ENCODE measurements around the gene PACRG.

Gene PACRG

GRCh38 chr6:163293286-163293685 lies 565.5 kb downstream of the PACRG start:
- Mint-ChIP-seq H3K36me3 (no peaks in the 10 kb centered on the region), H3K9me3 (no peaks in the 10 kb centered on the region), H3K4me1 (no peaks in the 10 kb centered on the region), H3K27ac (no peak overlapping the region), H3K4me3 (no peak overlapping the region)
- no peak for ATAC-seq
- DNase-seq (ENCODE audit: low spot score in 2 of 2) = no peak

DNA sequence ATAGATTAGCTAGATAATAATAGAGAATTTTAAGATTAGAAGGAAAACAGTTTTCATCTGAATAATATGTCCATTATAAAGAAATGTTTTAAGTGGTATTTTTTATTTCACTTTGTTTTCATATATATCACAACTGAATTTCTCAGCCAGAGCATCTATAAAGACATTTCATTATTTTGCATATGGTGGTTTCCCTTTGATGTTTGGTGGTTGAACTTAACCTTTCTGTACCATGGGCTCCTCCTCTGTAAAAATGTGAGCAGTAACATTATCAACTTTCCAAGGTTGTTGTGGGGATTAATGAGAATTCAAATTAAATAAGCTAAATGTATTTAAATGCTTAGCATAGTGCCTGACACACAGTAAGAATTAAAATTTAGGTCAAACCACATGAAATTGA lies 567.0 kb downstream of the PACRG start:
- Mint-ChIP-seq H3K4me1 (no peaks in the 10 kb centered on the region), H3K4me3 (no peak overlapping the region), H3K27ac (no peak overlapping the region), H3K36me3 (no peaks in the 10 kb centered on the region), H3K9me3 (no peaks in the 10 kb centered on the region)
- ATAC-seq (no peak), DNase-seq (ENCODE audit: low spot score in 2 of 2) (no peak)

GRCh38 chr6:163296835-163297519 lies 569.2 kb downstream of the PACRG start:
- no peaks in the 10 kb centered on the region for H3K9me3 Mint-ChIP-seq
- no peaks in the 10 kb centered on the region for H3K36me3 Mint-ChIP-seq
- DNase-seq (ENCODE audit: low spot score in 2 of 2) = no peak
- no peak overlapping the region for H3K4me3 Mint-ChIP-seq
- ATAC-seq = no peak
- H3K4me1 Mint-ChIP-seq = no peaks in the 10 kb centered on the region
- no peak overlapping the region for H3K27ac Mint-ChIP-seq

DNA sequence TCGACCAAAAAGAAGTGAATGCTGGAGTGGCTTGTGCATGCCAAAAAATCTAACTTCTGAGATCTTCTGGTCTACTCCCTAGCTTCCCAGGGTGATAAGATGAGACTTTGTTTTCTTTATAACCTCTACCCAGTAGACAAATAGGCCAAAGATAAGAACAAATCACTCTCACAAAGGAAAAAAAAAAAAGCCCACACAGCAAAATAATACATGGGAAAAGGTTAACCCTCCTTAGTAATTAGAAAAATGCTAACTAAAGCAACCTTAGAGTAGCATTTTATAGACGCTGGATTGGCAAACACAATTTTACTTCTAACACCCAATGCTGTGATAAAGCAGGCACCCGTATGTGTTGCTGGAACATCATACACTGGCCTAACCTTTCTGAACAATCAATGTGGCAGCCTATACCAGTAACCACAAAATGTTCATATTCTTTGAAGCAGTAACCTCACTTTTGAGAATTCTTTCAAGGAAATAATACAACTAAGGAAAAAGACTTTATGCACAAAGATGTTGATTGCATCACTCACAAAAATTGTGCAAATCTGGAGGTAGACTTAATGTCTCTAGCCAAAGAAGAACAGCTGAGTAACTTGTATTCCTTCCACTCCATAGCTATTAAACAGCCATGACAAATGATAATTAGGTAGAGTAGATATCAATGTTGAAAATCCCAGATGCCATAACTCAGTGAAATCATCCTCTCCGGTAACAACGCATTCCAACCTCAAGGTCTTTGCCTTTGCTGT lies 570.5 kb downstream of the PACRG start:
- no peaks in the 10 kb centered on the region for H3K4me1 Mint-ChIP-seq
- ATAC-seq (no peak), DNase-seq (ENCODE audit: low spot score in 2 of 2) (no peak)
- no peaks in the 10 kb centered on the region for H3K9me3 Mint-ChIP-seq
- H3K27ac Mint-ChIP-seq = no peak overlapping the region
- no peak overlapping the region for H3K4me3 Mint-ChIP-seq
- no peaks in the 10 kb centered on the region for H3K36me3 Mint-ChIP-seq

DNA sequence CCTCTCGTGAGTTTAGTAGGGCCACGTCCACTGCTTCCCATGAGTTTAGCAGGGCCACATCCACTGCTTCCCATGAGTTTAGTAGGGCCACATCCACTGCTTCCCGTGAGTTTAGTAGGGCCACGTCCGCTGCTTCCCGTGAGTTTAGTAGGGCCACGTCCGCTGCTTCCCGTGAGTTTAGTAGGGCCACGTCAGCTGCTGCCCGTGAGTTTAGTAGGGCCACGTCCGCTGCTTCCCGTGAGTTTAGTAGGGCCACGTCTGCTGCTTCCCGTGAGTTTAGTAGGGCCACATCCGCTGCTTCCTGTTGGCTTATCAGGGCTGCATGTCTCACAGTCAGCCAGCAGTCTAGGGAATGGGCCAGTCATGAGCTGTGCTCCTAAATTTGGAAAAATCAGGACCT lies 573.1 kb downstream of the PACRG start:
- Mint-ChIP-seq H3K36me3 (no peaks in the 10 kb centered on the region), H3K4me1 (no peaks in the 10 kb centered on the region), H3K9me3 (no peaks in the 10 kb centered on the region), H3K4me3 (no peak overlapping the region), H3K27ac (no peak overlapping the region)
- DNase-seq (ENCODE audit: low spot score in 2 of 2) (no peak), ATAC-seq (no peak)

- no peak overlapping the region for H3K4me3 Mint-ChIP-seq
- H3K4me1 Mint-ChIP-seq = no peaks in the 10 kb centered on the region
- no peak overlapping the region for H3K27ac Mint-ChIP-seq
- H3K36me3 Mint-ChIP-seq = no peaks in the 10 kb centered on the region
- no peaks in the 10 kb centered on the region for H3K9me3 Mint-ChIP-seq
- no peak for ATAC-seq
- DNase-seq (ENCODE audit: low spot score in 2 of 2) = no peak
Measured at GRCh38 chr6:163301726-163302635, 574.2 kb downstream of the PACRG start.

DNA sequence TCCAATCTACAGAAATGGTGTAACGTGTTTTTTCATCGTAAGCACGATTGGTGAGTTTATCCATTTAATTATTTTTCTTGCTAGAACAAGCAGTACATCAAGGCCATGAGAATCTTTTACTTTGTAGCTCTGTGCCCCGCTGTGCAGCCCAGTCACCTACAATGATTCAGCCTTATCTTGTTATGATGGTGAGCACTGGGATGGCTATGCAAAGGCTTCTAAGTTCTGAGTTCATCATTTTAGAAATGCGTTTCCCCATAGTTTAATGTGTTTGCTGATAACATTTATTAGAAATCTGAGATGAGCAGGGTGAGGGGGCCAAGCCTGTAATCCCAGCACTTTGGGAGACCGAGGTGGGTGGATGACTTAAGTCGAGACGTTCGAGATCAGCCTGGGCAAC lies 575.0 kb downstream of the PACRG start:
- Mint-ChIP-seq H3K27ac (no peak overlapping the region), H3K4me3 (no peak overlapping the region), H3K36me3 (no peaks in the 10 kb centered on the region), H3K4me1 (no peaks in the 10 kb centered on the region), H3K9me3 (no peaks in the 10 kb centered on the region)
- ATAC-seq = no peak
- DNase-seq (ENCODE audit: low spot score in 2 of 2) = no peak

- Mint-ChIP-seq H3K4me3 (no peak overlapping the region), H3K4me1 (no peaks in the 10 kb centered on the region), H3K36me3 (no peaks in the 10 kb centered on the region), H3K9me3 (no peaks in the 10 kb centered on the region), H3K27ac (no peak overlapping the region)
- no peak for DNase-seq (ENCODE audit: low spot score in 2 of 2)
- ATAC-seq = no peak
Measured at GRCh38 chr6:163306000-163306399, 578.2 kb downstream of the PACRG start.

DNA sequence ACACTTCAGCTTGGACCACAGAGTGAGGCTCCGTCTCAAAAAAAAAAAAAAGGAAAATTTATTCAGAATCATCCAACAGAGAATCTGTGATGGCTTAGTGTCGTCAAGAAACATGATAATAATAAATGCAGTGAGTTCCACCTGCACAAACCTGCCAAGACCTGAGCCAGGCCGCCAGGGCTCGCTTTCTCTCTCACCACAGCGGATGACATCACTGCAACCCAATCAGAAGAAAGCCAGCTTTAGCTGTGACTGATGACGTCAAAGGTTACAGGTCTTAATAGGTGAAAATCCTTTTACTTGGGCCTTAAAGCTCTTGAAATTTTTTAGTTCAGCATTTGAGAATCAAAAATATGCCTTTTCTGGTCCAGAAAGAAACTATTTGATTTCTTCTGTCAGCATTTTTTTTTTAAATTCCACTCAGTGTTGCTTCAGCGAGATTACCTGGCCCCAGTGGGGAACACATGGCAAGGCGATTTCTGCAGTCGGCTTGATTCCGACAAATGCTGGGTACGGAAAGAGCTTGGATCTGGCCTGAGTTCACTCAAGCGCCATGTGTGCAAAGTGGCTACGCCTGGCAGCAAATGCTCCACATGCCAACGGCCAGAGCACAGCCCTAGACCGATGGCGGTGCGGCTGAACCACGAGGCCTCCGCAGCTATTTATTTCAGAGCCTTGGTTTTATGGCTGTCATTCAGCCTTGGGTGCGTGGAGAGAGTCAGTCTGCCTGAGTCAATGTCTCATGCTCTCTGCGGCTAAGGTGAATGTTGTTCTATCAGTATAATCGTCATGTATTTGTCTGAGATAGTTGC lies 581.1 kb downstream of the PACRG start:
- no peak for ATAC-seq
- no peaks in the 10 kb centered on the region for H3K36me3 Mint-ChIP-seq
- H3K9me3 Mint-ChIP-seq = no peaks in the 10 kb centered on the region

DNA sequence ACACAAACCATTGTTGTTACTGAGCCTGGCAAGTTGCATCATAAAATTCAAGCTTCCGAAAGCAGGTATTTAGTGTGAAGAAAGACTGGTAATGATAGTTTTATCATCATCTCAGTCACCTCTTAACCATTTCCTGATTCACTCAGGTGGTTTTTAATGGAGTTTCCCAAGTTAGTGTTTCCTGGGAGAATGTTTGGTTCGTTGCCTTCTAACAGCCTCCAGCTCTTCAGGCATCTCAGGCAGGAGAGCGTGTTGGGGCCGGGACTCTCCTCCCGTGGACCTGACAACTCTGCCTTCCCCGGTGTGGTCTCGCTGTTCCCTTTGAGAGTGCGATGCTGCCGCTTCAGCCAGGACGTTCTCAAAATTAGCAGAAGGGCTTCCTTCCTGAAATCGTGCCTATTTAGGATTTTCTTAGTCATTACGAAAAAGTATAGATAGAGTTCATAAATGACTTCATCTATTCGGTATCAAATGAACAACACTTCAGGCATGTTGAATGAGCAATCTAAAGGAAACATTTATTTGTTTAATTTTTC lies 581.8 kb downstream of the PACRG start:
- no peak for DNase-seq (ENCODE audit: low spot score in 2 of 2)
- H3K9me3 Mint-ChIP-seq = no peaks in the 10 kb centered on the region
- no peak overlapping the region for H3K27ac Mint-ChIP-seq
- ATAC-seq = no peak
- H3K36me3 Mint-ChIP-seq = no peaks in the 10 kb centered on the region
- H3K4me3 Mint-ChIP-seq = no peak overlapping the region
- no peaks in the 10 kb centered on the region for H3K4me1 Mint-ChIP-seq

More for the DNA sequence above, 581.1 kb downstream of the PACRG start:
- H3K4me1 Mint-ChIP-seq = no peaks in the 10 kb centered on the region
- DNase-seq (ENCODE audit: low spot score in 2 of 2) = no peak
- H3K27ac Mint-ChIP-seq = no peak overlapping the region
- no peak overlapping the region for H3K4me3 Mint-ChIP-seq

- Mint-ChIP-seq H3K4me1 (no peaks in the 10 kb centered on the region), H3K9me3 (no peaks in the 10 kb centered on the region), H3K4me3 (no peak overlapping the region), H3K36me3 (no peaks in the 10 kb centered on the region), H3K27ac (no peak overlapping the region)
- no peak for DNase-seq (ENCODE audit: low spot score in 2 of 2)
- no peak for ATAC-seq
Measured at GRCh38 chr6:163310096-163310972, 582.6 kb downstream of the PACRG start.

GRCh38 chr6:163310973-163311383 lies 583.2 kb downstream of the PACRG start:
- ATAC-seq = no peak
- no peak for DNase-seq (ENCODE audit: low spot score in 2 of 2)
- Mint-ChIP-seq H3K4me1 (no peaks in the 10 kb centered on the region), H3K4me3 (no peak overlapping the region), H3K9me3 (no peaks in the 10 kb centered on the region), H3K27ac (no peak overlapping the region), H3K36me3 (no peaks in the 10 kb centered on the region)

- Mint-ChIP-seq H3K4me1 (no peaks in the 10 kb centered on the region), H3K36me3 (no peaks in the 10 kb centered on the region), H3K4me3 (no peak overlapping the region), H3K9me3 (no peaks in the 10 kb centered on the region), H3K27ac (no peak overlapping the region)
- DNase-seq (ENCODE audit: low spot score in 2 of 2) (no peak), ATAC-seq (no peak)
Measured at GRCh38 chr6:163311830-163312229, 584.1 kb downstream of the PACRG start.

- H3K27ac Mint-ChIP-seq = no peak overlapping the region
- ATAC-seq = no peak
- H3K9me3 Mint-ChIP-seq = no peaks in the 10 kb centered on the region
- H3K4me1 Mint-ChIP-seq = no peaks in the 10 kb centered on the region
- no peak for DNase-seq (ENCODE audit: low spot score in 2 of 2)
- H3K36me3 Mint-ChIP-seq = no peaks in the 10 kb centered on the region
- H3K4me3 Mint-ChIP-seq = no peak overlapping the region
Measured at GRCh38 chr6:163313566-163313965, 585.8 kb downstream of the PACRG start.
